ENCODE measurements around the gene LRRC36.

DNA sequence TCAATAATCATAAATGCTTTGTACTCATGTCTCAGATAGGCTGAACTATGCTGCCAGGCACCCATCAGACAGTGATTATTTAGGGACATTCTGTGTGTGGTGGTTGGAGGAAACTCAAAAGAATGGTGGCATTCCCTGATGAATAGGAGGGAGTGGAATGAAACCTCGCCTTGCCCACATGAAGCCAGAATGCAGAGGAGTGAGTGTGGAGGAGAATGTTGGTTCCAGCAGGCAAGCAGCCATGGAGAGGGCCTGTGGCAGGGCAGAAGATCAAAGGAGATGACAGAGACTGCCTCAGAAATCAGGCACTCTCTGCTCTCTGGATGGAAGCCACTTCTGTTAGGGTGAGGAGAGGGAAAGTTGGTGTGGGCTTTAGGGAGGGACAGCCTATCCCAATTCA, 22.6 kb upstream of the LRRC36 start:
- no peak for TF ChIP-seq EZH2phosphoT487 (IDR thresholded peaks at IDR 0.05; ENCODE audit: borderline replicate concordance)
- TF ChIP-seq, protein P1, sequence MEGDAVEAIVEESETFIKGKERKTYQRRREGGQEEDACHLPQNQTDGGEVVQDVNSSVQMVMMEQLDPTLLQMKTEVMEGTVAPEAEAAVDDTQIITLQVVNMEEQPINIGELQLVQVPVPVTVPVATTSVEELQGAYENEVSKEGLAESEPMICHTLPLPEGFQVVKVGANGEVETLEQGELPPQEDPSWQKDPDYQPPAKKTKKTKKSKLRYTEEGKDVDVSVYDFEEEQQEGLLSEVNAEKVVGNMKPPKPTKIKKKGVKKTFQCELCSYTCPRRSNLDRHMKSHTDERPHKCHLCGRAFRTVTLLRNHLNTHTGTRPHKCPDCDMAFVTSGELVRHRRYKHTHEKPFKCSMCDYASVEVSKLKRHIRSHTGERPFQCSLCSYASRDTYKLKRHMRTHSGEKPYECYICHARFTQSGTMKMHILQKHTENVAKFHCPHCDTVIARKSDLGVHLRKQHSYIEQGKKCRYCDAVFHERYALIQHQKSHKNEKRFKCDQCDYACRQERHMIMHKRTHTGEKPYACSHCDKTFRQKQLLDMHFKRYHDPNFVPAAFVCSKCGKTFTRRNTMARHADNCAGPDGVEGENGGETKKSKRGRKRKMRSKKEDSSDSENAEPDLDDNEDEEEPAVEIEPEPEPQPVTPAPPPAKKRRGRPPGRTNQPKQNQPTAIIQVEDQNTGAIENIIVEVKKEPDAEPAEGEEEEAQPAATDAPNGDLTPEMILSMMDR (conservative IDR thresholded peaks at IDR 0.05; ENCODE audit: low read length): no peak

All from Loucy (cell line).